Stomach smooth muscle (tissue), 2 donors: ENCODE results near the gene DRC7.

Source experiments
- H3K27ac ChIP-seq: one replicate; pipeline ENCODE4 v1.7.0; 2013; ENCODE audit warnings: mild to moderate bottlenecking, low read length, inconsistent platforms
- H3K27me3 ChIP-seq, 2 donors: one replicate each; pipeline ENCODE4 v1.7.0; 2013; ENCODE audit warnings: low read length in 2 of 2; ENCODE audit not compliant: insufficient read depth in 2 of 2, control insufficient read depth in 1 of 2
- H3K36me3 ChIP-seq, 2 donors: one replicate each; pipeline ENCODE4 v1.7.0; 2013; ENCODE audit warnings: low read length in 2 of 2; ENCODE audit not compliant: control insufficient read depth in 2 of 2, insufficient read depth in 2 of 2
- H3K4me1 ChIP-seq: one replicate; pipeline ENCODE4 v1.7.0; 2013; ENCODE audit warnings: low read length; ENCODE audit not compliant: control insufficient read depth, insufficient read depth
- H3K4me3 ChIP-seq, 2 donors: one replicate each; pipeline ENCODE4 v1.7.0; 2013; ENCODE audit warnings: low read length in 2 of 2
- H3K9ac ChIP-seq, 2 donors: one replicate each; pipeline ENCODE4 v1.7.0; 2013; ENCODE audit warnings: low read length in 2 of 2, mild to moderate bottlenecking in 1 of 2
- H3K9me3 ChIP-seq, 2 donors: one replicate each; pipeline ENCODE4 v1.7.0; 2013; ENCODE audit warnings: low read length in 2 of 2; ENCODE audit not compliant: control insufficient read depth in 2 of 2
- donor health status: healthy.
- donor health status: Pancreatic carcinoma.

DRC7 gene

GRCh38 chr16:57698812-57699405 is 4.3 kb downstream of the DRC7 start:
- no peak overlapping the region for H3K27ac ChIP-seq
- H3K4me1 ChIP-seq, result no peaks in the 10 kb centered on the region
- H3K9me3 ChIP-seq, result no peaks in the 10 kb centered on the region
- H3K4me3 ChIP-seq, result no peak overlapping the region
- H3K36me3 ChIP-seq, result no peaks in the 10 kb centered on the region
- no peak overlapping the region for H3K9ac ChIP-seq
- no peaks in the 10 kb centered on the region for H3K27me3 ChIP-seq

- Histone ChIP-seq H3K27ac (no peak overlapping the region), H3K4me1 (no peaks in the 10 kb centered on the region), H3K36me3 (no peaks in the 10 kb centered on the region), H3K9me3 (no peaks in the 10 kb centered on the region), H3K9ac (no peak overlapping the region), H3K27me3 (no peaks in the 10 kb centered on the region), H3K4me3 (no peak overlapping the region)
These were observed 4.9 kb downstream of the DRC7 start for GRCh38 chr16:57699481-57699880.

DNA sequence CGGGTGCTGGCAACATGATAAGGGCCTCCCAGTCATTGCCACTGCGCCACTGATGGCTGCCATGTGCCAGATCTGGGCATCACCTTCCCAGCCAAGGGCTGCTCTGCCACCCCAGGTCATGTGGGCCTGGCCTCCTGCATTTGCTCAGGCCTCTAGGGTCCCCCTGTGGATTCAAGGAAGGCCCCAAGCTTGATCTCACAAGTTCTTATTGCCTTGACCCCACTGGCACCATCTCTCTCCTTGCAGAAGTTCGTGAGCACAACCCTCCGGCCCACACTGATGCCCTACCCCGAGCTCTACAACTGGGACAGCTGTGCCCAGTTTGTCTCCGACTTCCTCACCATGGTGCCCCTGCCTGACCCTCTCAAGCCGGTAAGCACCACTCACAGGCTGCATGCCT is 5.3 kb downstream of the DRC7 start:
- no peak overlapping the region for H3K4me3 ChIP-seq
- H3K27ac ChIP-seq, result no peak overlapping the region
- no peaks in the 10 kb centered on the region for H3K27me3 ChIP-seq
- no peaks in the 10 kb centered on the region for H3K4me1 ChIP-seq
- H3K9ac ChIP-seq, result no peak overlapping the region
- H3K9me3 ChIP-seq, result no peaks in the 10 kb centered on the region
- no peaks in the 10 kb centered on the region for H3K36me3 ChIP-seq

DNA sequence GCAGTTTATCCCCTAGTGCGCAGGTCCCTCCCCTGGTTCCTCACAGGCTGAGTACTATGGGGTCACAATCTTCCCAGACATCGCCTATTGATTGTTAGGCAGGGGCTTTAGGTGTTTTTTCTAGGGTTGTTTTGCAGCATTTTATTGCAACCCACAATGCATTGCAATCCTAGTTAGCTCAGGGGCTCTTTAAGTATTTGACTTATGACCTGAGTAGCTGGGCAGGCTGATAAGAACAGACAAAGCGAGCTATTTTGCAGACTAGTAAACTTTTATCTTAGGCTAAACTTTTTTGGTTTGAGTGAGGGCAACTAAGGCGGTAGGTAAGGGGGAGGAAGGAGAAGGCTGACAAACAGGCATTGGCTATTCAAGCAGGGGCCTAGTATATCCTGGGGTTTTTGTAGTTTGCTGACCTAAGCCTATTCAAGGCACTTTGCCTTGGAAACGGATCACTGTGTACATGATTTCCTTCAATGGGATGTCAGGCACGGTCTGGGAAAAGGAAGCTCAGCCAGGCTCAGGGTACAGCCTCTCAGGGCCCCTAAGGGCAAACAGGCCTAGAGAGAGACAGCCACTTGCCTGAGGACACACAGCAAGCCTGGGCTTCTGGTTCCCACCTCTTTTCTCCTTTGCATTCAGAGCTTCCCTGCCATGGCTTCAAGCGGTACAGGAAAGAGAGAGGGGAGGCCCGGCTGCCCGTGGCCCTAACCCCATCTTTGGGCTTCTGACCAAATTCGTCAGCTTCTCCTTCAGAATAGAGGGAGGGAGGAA is 6.4 kb downstream of the DRC7 start:
- H3K27me3 ChIP-seq, result no peaks in the 10 kb centered on the region
- no peak overlapping the region for H3K27ac ChIP-seq
- H3K4me1 ChIP-seq, result no peaks in the 10 kb centered on the region
- no peak overlapping the region for H3K4me3 ChIP-seq
- no peaks in the 10 kb centered on the region for H3K36me3 ChIP-seq
- no peaks in the 10 kb centered on the region for H3K9me3 ChIP-seq
- no peak overlapping the region for H3K9ac ChIP-seq

DNA sequence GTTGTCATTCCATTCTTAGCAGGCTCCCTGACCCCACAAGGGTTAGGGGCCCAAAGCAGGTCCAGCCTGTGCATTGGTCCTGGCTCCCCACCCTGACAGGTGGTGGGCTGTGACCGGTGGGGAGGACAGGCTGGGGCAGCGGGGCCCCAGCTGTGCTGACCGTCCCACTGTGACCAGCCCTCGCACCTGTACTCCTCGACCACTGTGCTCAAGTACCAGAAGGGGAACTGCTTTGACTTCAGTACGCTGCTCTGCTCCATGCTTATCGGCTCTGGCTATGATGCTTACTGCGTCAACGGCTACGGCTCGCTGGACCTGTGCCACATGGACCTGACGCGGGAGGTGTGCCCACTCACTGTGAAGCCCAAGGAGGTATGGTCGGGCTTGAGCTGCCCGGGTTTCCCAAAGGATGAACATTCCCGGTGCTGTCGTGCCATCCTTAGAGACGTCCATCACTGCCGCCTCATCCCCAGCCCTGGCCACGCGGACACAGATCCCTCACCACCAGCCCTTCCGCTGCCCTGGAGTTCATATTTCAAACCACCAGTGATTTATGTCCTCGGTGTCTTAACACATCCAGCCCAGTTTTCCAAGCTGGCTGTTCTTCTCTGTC is 7.3 kb downstream of the DRC7 start:
- Histone ChIP-seq H3K36me3 (no peaks in the 10 kb centered on the region), H3K9ac (no peak overlapping the region), H3K4me1 (no peaks in the 10 kb centered on the region), H3K4me3 (no peak overlapping the region), H3K27me3 (no peaks in the 10 kb centered on the region), H3K9me3 (no peaks in the 10 kb centered on the region), H3K27ac (no peak overlapping the region)

DNA sequence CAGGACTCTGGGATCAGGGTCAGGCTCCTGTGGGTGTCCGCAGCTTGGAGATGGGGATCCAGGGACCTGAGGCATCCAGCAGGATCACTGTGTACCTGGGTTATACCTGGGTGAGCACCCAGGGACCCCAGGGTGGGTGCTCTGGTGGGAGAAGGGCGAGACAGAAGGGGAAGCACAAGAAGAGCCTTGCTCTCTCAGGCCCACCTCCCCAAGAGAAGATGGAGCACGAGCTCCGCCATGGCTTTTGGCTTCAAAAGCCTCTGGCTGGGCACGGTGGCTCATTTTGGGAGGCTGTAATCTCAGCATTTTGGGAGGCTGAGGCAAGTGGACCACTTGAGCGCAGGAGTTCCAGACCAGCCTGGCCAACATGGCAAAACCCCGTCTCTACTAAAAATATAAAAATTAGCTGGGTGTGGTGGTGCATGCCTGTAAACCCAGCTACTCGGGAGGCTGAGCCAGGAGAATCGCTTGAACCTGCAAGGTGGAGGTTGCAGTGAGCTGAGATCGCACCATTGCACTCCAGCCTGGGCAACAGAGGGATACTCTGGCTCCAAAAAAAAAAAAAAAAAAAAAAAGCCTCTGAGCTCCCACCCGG is 8.9 kb downstream of the DRC7 start:
- no peak overlapping the region for H3K27ac ChIP-seq
- no peak overlapping the region for H3K9ac ChIP-seq
- no peaks in the 10 kb centered on the region for H3K9me3 ChIP-seq
- peaks cover 0 to 5% of the 10 kb centered on the region in 2 donors for H3K27me3 ChIP-seq
- no peaks in the 10 kb centered on the region for H3K36me3 ChIP-seq
- no peak overlapping the region for H3K4me3 ChIP-seq
- no peaks in the 10 kb centered on the region for H3K4me1 ChIP-seq

- Histone ChIP-seq H3K36me3 (no peaks in the 10 kb centered on the region), H3K4me1 (no peaks in the 10 kb centered on the region), H3K27ac (no peak overlapping the region), H3K9me3 (no peaks in the 10 kb centered on the region), H3K9ac (no peak overlapping the region), H3K4me3 (no peak overlapping the region), H3K27me3 (peaks cover 0 to 5% of the 10 kb centered on the region in 2 donors)
These were observed 9.7 kb downstream of the DRC7 start for GRCh38 chr16:57704011-57704904.

- Histone ChIP-seq H3K27me3 (peaks cover 0 to 5% of the 10 kb centered on the region in 2 donors), H3K4me3 (no peak overlapping the region), H3K36me3 (no peaks in the 10 kb centered on the region), H3K27ac (no peak overlapping the region), H3K4me1 (no peaks in the 10 kb centered on the region), H3K9me3 (no peaks in the 10 kb centered on the region), H3K9ac (no peak overlapping the region)
These were observed 10.6 kb downstream of the DRC7 start for GRCh38 chr16:57704905-57705852.

DNA sequence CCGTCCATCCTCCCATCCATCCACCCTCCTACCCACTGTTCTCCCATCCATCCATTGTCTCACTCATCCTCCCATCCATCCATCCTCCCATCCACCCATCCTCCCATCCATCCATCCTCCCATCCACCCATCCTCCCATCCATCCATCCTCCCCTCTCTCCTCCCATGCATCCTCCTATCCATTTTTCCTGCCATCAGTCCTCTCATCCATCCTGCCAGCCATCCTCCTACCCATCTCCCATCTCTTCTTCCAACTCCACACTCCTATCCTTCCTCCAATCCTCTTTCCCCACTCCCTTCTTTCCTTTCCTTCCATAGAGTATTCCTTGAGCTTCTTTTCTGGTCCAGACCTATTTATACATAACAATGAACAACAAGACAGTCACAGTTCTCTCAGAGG is 12.1 kb downstream of the DRC7 start:
- Histone ChIP-seq H3K4me1 (no peaks in the 10 kb centered on the region), H3K9ac (no peak overlapping the region), H3K36me3 (no peaks in the 10 kb centered on the region), H3K4me3 (no peak overlapping the region), H3K27me3 (peaks cover 0 to 5% of the 10 kb centered on the region in 2 donors), H3K27ac (no peak overlapping the region), H3K9me3 (no peaks in the 10 kb centered on the region)
